ENCODE measurements around the gene NPAS3.

The NPAS3 gene

GRCh38 chr14:33120966-33121365 lies 182.3 kb downstream of the NPAS3 start:
- Histone ChIP-seq H3K9ac (ENCODE audit: low read length in 2 of 2) (no peak overlapping the region), H3K9me3 (ENCODE audit: control insufficient read depth in 2 of 2, low read length in 2 of 2) (no peaks in the 10 kb centered on the region), H3K27ac (ENCODE audit: low read length) (no peak overlapping the region), H3K4me3 (ENCODE audit: low read length in 2 of 2) (no peak overlapping the region), H3K27me3 (ENCODE audit: control insufficient read depth in 1 of 2, insufficient read depth in 2 of 2, low read length in 2 of 2) (no peaks in the 10 kb centered on the region), H3K36me3 (ENCODE audit: control insufficient read depth in 2 of 2, insufficient read depth in 2 of 2, low read length in 2 of 2) (no peaks in the 10 kb centered on the region), H3K4me1 (ENCODE audit: control insufficient read depth, insufficient read depth, low read length) (no peaks in the 10 kb centered on the region)

- Histone ChIP-seq H3K9ac (ENCODE audit: low read length in 2 of 2) (no peak overlapping the region), H3K36me3 (ENCODE audit: control insufficient read depth in 2 of 2, insufficient read depth in 2 of 2, low read length in 2 of 2) (no peaks in the 10 kb centered on the region), H3K4me1 (ENCODE audit: control insufficient read depth, insufficient read depth, low read length) (no peaks in the 10 kb centered on the region), H3K4me3 (ENCODE audit: low read length in 2 of 2) (no peak overlapping the region), H3K9me3 (ENCODE audit: control insufficient read depth in 2 of 2, low read length in 2 of 2) (no peaks in the 10 kb centered on the region), H3K27me3 (ENCODE audit: control insufficient read depth in 1 of 2, insufficient read depth in 2 of 2, low read length in 2 of 2) (no peaks in the 10 kb centered on the region), H3K27ac (ENCODE audit: low read length) (no peak overlapping the region)
Observed at GRCh38 chr14:33123281-33123680, 184.6 kb downstream of the NPAS3 start.

- Histone ChIP-seq H3K9ac (ENCODE audit: low read length in 2 of 2) (no peak overlapping the region), H3K4me3 (ENCODE audit: low read length in 2 of 2) (no peak overlapping the region), H3K36me3 (ENCODE audit: control insufficient read depth in 2 of 2, insufficient read depth in 2 of 2, low read length in 2 of 2) (no peaks in the 10 kb centered on the region), H3K4me1 (ENCODE audit: control insufficient read depth, insufficient read depth, low read length) (no peaks in the 10 kb centered on the region), H3K9me3 (ENCODE audit: control insufficient read depth in 2 of 2, low read length in 2 of 2) (no peaks in the 10 kb centered on the region), H3K27me3 (ENCODE audit: control insufficient read depth in 1 of 2, insufficient read depth in 2 of 2, low read length in 2 of 2) (no peaks in the 10 kb centered on the region), H3K27ac (ENCODE audit: low read length) (no peak overlapping the region)
Observed at GRCh38 chr14:33126433-33126832, 187.8 kb downstream of the NPAS3 start.

GRCh38 chr14:33127531-33127930 lies 188.9 kb downstream of the NPAS3 start:
- H3K4me1 ChIP-seq (ENCODE audit: control insufficient read depth, insufficient read depth, low read length) = no peaks in the 10 kb centered on the region

GRCh38 chr14:33131801-33132200 lies 193.1 kb downstream of the NPAS3 start:
- no peak overlapping the region for H3K9ac ChIP-seq (ENCODE audit: low read length in 2 of 2)
- H3K9me3 ChIP-seq (ENCODE audit: control insufficient read depth in 2 of 2, low read length in 2 of 2) = no peaks in the 10 kb centered on the region
- no peaks in the 10 kb centered on the region for H3K36me3 ChIP-seq (ENCODE audit: control insufficient read depth in 2 of 2, insufficient read depth in 2 of 2, low read length in 2 of 2)
- H3K27ac ChIP-seq (ENCODE audit: low read length) = no peak overlapping the region
- no peaks in the 10 kb centered on the region for H3K4me1 ChIP-seq (ENCODE audit: control insufficient read depth, insufficient read depth, low read length)
- no peak overlapping the region for H3K4me3 ChIP-seq (ENCODE audit: low read length in 2 of 2)
- H3K27me3 ChIP-seq (ENCODE audit: control insufficient read depth in 1 of 2, insufficient read depth in 2 of 2, low read length in 2 of 2) = no peaks in the 10 kb centered on the region

More at GRCh38 chr14:33127531-33127930, 188.9 kb downstream of the NPAS3 start:
- Histone ChIP-seq H3K9me3 (ENCODE audit: control insufficient read depth in 2 of 2, low read length in 2 of 2) (no peaks in the 10 kb centered on the region), H3K27me3 (ENCODE audit: control insufficient read depth in 1 of 2, insufficient read depth in 2 of 2, low read length in 2 of 2) (no peaks in the 10 kb centered on the region), H3K36me3 (ENCODE audit: control insufficient read depth in 2 of 2, insufficient read depth in 2 of 2, low read length in 2 of 2) (no peaks in the 10 kb centered on the region), H3K9ac (ENCODE audit: low read length in 2 of 2) (no peak overlapping the region), H3K4me3 (ENCODE audit: low read length in 2 of 2) (no peak overlapping the region), H3K27ac (ENCODE audit: low read length) (no peak overlapping the region)

- no peaks in the 10 kb centered on the region for H3K9me3 ChIP-seq (ENCODE audit: control insufficient read depth in 2 of 2, low read length in 2 of 2)
- H3K27me3 ChIP-seq (ENCODE audit: control insufficient read depth in 1 of 2, insufficient read depth in 2 of 2, low read length in 2 of 2) = no peaks in the 10 kb centered on the region
- no peak overlapping the region for H3K9ac ChIP-seq (ENCODE audit: low read length in 2 of 2)
- H3K36me3 ChIP-seq (ENCODE audit: control insufficient read depth in 2 of 2, insufficient read depth in 2 of 2, low read length in 2 of 2) = no peaks in the 10 kb centered on the region
- H3K27ac ChIP-seq (ENCODE audit: low read length) = no peak overlapping the region
- H3K4me1 ChIP-seq (ENCODE audit: control insufficient read depth, insufficient read depth, low read length) = no peaks in the 10 kb centered on the region
- no peak overlapping the region for H3K4me3 ChIP-seq (ENCODE audit: low read length in 2 of 2)
Observed at GRCh38 chr14:33134162-33134561, 195.5 kb downstream of the NPAS3 start.

- no peak overlapping the region for H3K27ac ChIP-seq (ENCODE audit: low read length)
- no peaks in the 10 kb centered on the region for H3K27me3 ChIP-seq (ENCODE audit: control insufficient read depth in 1 of 2, insufficient read depth in 2 of 2, low read length in 2 of 2)
- no peak overlapping the region for H3K4me3 ChIP-seq (ENCODE audit: low read length in 2 of 2)
- H3K4me1 ChIP-seq (ENCODE audit: control insufficient read depth, insufficient read depth, low read length) = no peaks in the 10 kb centered on the region
- no peaks in the 10 kb centered on the region for H3K9me3 ChIP-seq (ENCODE audit: control insufficient read depth in 2 of 2, low read length in 2 of 2)
- H3K9ac ChIP-seq (ENCODE audit: low read length in 2 of 2) = no peak overlapping the region
- H3K36me3 ChIP-seq (ENCODE audit: control insufficient read depth in 2 of 2, insufficient read depth in 2 of 2, low read length in 2 of 2) = no peaks in the 10 kb centered on the region
Observed at GRCh38 chr14:33134975-33135374, 196.3 kb downstream of the NPAS3 start.

- Histone ChIP-seq H3K9me3 (ENCODE audit: control insufficient read depth in 2 of 2, low read length in 2 of 2) (no peaks in the 10 kb centered on the region), H3K4me1 (ENCODE audit: control insufficient read depth, insufficient read depth, low read length) (no peaks in the 10 kb centered on the region), H3K27ac (ENCODE audit: low read length) (no peak overlapping the region)
Observed at GRCh38 chr14:33150666-33151428, 212.2 kb downstream of the NPAS3 start.

GRCh38 chr14:33163109-33163508 lies 224.4 kb downstream of the NPAS3 start:
- Histone ChIP-seq H3K9me3 (ENCODE audit: control insufficient read depth in 2 of 2, low read length in 2 of 2) (no peaks in the 10 kb centered on the region), H3K9ac (ENCODE audit: low read length in 2 of 2) (no peak overlapping the region), H3K4me1 (ENCODE audit: control insufficient read depth, insufficient read depth, low read length) (no peaks in the 10 kb centered on the region), H3K4me3 (ENCODE audit: low read length in 2 of 2) (no peak overlapping the region), H3K36me3 (ENCODE audit: control insufficient read depth in 2 of 2, insufficient read depth in 2 of 2, low read length in 2 of 2) (no peaks in the 10 kb centered on the region), H3K27ac (ENCODE audit: low read length) (no peak overlapping the region), H3K27me3 (ENCODE audit: control insufficient read depth in 1 of 2, insufficient read depth in 2 of 2, low read length in 2 of 2) (no peaks in the 10 kb centered on the region)

More at GRCh38 chr14:33150666-33151428, 212.2 kb downstream of the NPAS3 start:
- no peak overlapping the region for H3K4me3 ChIP-seq (ENCODE audit: low read length in 2 of 2)
- no peaks in the 10 kb centered on the region for H3K27me3 ChIP-seq (ENCODE audit: control insufficient read depth in 1 of 2, insufficient read depth in 2 of 2, low read length in 2 of 2)
- H3K36me3 ChIP-seq (ENCODE audit: control insufficient read depth in 2 of 2, insufficient read depth in 2 of 2, low read length in 2 of 2) = no peaks in the 10 kb centered on the region
- H3K9ac ChIP-seq (ENCODE audit: low read length in 2 of 2) = no peak overlapping the region

GRCh38 chr14:33163600-33163999 lies 224.9 kb downstream of the NPAS3 start:
- Histone ChIP-seq H3K9ac (ENCODE audit: low read length in 2 of 2) (no peak overlapping the region), H3K9me3 (ENCODE audit: control insufficient read depth in 2 of 2, low read length in 2 of 2) (no peaks in the 10 kb centered on the region), H3K36me3 (ENCODE audit: control insufficient read depth in 2 of 2, insufficient read depth in 2 of 2, low read length in 2 of 2) (no peaks in the 10 kb centered on the region), H3K27ac (ENCODE audit: low read length) (no peak overlapping the region), H3K27me3 (ENCODE audit: control insufficient read depth in 1 of 2, insufficient read depth in 2 of 2, low read length in 2 of 2) (no peaks in the 10 kb centered on the region), H3K4me3 (ENCODE audit: low read length in 2 of 2) (no peak overlapping the region), H3K4me1 (ENCODE audit: control insufficient read depth, insufficient read depth, low read length) (no peaks in the 10 kb centered on the region)

GRCh38 chr14:33165144-33165925 lies 226.7 kb downstream of the NPAS3 start:
- no peaks in the 10 kb centered on the region for H3K27me3 ChIP-seq (ENCODE audit: control insufficient read depth in 1 of 2, insufficient read depth in 2 of 2, low read length in 2 of 2)
- H3K9ac ChIP-seq (ENCODE audit: low read length in 2 of 2) = no peak overlapping the region
- no peak overlapping the region for H3K4me3 ChIP-seq (ENCODE audit: low read length in 2 of 2)
- no peaks in the 10 kb centered on the region for H3K36me3 ChIP-seq (ENCODE audit: control insufficient read depth in 2 of 2, insufficient read depth in 2 of 2, low read length in 2 of 2)
- H3K27ac ChIP-seq (ENCODE audit: low read length) = no peak overlapping the region
- H3K9me3 ChIP-seq (ENCODE audit: control insufficient read depth in 2 of 2, low read length in 2 of 2) = no peaks in the 10 kb centered on the region
- H3K4me1 ChIP-seq (ENCODE audit: control insufficient read depth, insufficient read depth, low read length) = no peaks in the 10 kb centered on the region
